GM12875 (cell line): ENCODE results near the gene LRRN2.
"Not testable (repeated sequence)": the region's sequence is repeated elsewhere in the genome, so short reads cannot be mapped to it uniquely, and the experiment has no call there.

ENCODE experiments used
- H3K4me3 ChIP-seq: one replicate; pipeline ENCODE4 v1.5.1; 2011; ENCODE audit warnings: low read depth, low read length, control low read depth
- TF ChIP-seq, protein P1 (sequence below): IDR thresholded peaks from 2 replicates; pipeline ENCODE4 v1.5.1; 2011; ENCODE audit warnings: low read depth, mild to moderate bottlenecking, control low read depth, inconsistent platforms, low read length, moderate library complexity, borderline replicate concordance; ENCODE audit not compliant: insufficient read depth

LRRN2 gene

DNA sequence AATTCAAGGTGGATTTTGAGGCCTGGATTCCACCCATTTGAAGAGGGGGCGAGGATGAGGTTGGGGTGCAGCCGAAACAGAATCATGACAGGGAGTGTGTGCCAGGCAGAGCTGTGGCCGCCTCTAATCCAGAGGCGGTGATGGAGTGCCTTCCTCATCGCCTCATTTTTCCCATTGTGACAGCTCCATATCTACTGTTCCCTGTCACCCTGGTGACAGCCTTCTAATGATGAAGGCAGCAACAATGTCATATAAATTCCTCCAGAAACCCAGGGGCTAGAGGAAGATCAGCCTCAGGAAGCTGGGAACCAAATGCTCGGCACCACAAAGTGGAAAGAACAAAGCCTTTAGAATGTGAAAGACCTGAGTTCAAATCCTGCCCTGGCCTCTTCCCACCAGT lies 42.0 kb downstream of the LRRN2 start:
- H3K4me3 ChIP-seq: no peak overlapping the region
- TF ChIP-seq, protein P1, sequence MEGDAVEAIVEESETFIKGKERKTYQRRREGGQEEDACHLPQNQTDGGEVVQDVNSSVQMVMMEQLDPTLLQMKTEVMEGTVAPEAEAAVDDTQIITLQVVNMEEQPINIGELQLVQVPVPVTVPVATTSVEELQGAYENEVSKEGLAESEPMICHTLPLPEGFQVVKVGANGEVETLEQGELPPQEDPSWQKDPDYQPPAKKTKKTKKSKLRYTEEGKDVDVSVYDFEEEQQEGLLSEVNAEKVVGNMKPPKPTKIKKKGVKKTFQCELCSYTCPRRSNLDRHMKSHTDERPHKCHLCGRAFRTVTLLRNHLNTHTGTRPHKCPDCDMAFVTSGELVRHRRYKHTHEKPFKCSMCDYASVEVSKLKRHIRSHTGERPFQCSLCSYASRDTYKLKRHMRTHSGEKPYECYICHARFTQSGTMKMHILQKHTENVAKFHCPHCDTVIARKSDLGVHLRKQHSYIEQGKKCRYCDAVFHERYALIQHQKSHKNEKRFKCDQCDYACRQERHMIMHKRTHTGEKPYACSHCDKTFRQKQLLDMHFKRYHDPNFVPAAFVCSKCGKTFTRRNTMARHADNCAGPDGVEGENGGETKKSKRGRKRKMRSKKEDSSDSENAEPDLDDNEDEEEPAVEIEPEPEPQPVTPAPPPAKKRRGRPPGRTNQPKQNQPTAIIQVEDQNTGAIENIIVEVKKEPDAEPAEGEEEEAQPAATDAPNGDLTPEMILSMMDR: no peak

DNA sequence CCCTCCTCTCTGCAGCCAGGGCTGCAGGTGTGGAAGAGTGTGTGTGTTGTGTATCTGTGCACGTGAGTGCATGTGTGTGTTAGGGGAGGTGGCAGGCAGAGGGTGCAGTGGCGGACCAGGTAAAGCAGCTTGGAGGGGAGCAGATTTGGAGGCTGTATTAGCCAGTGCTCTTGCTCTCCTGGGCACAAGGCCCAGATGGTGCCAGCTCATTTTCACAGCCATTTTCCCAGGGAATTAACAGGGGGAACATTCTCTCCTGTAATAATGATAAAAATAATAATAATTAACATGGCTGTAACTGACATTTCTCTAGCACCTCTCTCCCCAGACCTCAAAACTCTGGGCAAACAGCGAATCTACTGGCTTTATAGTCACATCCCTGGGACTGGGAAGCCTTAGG lies 43.6 kb downstream of the LRRN2 start:
- no peak overlapping the region for H3K4me3 ChIP-seq
- TF ChIP-seq, protein P1: no peak

DNA sequence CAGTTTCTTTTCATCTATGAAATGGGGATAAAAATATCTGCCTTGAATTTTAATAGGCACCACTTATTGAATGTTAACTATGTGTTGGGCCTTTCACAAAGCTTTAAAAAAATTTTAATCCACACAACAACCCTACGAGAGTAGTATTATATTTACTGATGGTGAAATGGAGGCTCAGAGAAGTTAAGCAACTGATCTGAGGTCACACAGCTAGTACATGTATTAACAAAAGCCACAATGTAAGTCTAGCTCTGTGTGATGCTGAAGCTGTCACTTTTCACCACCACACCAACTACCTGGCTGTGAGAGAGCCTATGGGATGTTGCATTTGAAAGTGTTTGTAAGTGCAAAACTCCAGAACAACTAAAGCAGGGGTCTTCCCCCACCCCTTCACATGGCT lies 44.1 kb downstream of the LRRN2 start:
- H3K4me3 ChIP-seq: no peak overlapping the region
- TF ChIP-seq, protein P1: no peak

DNA sequence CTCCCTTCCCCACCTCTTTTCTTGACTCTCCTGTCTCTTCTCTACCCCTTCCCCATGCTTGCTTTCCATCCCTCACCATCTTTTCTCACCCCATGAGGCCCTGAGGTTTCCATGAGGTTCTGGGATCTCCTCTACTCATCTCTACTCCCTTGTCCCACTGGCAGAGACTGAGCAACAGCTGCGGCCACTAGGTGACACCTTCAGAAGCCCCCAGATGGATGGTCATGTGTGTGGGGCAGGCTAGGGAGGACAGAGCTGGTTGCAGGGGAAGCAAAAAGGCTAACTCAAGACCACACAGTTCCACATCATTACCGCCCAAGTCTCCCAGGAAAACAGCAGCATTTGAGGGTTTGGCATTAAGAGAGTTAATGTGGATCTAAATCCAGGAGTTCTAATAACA lies 45.0 kb downstream of the LRRN2 start:
- TF ChIP-seq, protein P1: no peak
- no peak overlapping the region for H3K4me3 ChIP-seq

DNA sequence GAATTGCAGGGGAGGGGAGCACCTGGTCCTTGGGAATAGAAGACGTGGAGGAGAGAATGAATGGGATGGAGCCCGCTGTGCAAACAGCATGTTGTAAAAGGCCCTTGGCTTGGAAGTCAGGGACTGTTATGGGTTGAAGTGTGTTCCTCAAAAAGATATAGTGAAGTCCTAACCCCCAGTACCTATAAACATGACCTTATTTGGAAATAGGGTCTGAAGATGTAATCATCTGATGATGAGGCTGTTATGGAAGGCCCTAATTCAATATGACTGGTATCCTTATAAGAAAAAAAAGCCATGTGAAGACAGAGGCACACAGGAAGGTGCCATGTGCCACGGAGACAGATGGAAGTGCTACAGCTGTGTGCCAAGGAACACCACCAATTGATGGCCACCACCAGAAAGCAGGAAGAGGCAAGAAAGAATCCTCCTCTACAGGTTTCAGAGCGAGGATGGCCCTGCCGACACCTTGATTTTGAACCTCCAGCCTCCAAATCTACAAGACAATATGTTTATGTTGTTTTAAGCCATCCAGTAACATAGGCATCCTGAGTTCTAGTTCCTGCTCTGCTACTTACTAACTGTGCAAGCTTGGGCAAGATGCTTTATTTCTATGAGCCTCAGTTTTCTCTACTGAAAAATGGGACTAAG lies 51.2 kb downstream of the LRRN2 start:
- TF ChIP-seq, protein P1: no peak
- no peak overlapping the region for H3K4me3 ChIP-seq

DNA sequence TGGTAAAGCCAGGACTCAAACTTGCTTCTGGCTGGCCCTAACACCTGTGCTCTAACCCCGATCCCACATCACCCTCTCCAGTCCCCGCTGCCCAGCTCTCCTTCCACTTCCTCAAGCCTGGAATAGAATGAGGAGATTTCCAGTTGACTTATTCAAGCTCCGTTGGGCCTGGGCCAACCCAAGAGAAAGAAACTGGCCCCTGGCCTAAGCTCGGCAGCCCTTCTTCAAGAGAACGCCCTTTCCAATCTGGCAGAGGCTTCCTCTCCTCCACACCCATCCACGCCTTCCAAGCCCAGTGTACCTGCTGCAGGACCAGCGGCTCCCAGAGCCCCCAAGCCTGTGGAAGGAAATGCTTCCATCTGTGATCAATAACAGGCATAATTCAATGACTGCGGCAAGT lies 51.9 kb downstream of the LRRN2 start:
- TF ChIP-seq, protein P1: no peak
- H3K4me3 ChIP-seq: no peak overlapping the region

DNA sequence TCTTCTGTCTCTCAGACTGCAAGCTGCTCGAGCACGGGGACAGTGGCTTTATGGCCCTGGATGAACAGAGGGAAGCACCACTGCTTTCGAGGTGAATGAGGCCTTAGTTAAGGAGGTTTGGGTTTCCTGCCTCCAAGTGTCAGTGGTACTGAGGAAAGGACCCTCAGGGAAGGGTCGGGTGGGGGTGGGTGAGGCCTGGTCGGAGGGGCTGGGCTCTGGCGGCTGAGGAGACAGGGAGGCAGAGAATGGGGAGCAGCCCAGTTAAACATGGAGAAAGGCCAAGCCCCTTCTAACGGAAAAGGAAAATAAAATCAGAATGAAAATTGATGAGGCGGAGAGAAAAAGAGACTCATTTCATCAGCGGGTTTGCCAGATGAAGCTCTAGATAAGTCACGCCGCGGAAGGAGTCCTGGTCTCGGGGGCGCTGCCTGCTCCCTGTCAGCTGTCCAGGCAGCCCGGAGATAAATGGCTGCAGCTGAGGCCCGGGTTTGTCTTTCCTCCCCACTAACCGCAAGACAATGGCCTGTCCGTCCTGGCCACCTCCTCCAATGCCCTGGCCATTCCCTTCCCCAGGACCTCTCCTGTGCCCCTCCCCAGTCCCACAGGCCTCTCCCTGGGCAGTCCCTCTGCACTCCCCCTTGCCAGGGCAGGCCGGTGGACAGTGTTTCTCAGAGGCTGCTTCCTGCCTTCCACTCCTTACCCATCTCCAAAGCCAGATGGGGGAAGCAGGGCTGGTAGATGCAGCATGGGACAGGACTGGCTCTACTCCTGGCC lies 55.2 kb downstream of the LRRN2 start:
- TF ChIP-seq, protein P1: no peak
- H3K4me3 ChIP-seq: no peak overlapping the region

DNA sequence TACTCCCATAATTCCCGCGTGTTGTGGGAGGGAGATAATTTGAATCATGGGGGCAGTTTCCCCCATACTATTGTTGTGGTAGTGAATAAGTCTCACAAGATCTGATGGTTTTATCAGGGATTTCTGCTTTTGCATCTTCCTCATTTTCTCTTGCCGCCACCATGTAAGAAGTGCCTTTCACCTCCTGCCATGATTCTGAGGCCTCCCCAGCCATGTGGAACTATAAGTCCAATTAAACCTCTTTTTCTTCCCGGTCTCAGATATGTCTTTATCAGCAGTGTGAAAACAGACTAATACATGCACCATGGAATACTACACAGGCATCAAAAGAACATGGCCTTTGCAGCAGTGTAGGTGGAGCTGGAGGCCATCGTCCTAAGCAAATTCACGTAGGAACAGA lies 56.1 kb downstream of the LRRN2 start:
- H3K4me3 ChIP-seq: not testable (repeated sequence)
